IMR-90 (cell line): ENCODE measurements around the gene EPN2.

Experiments
- BHLHE40 ChIP-seq: fragments of 150-350 bp; IDR thresholded peaks from 2 replicates; pipeline ENCODE4 v1.6.1; 2016; ENCODE audit warnings: mild to moderate bottlenecking, low read depth, low read length
- CEBPB ChIP-seq: IDR thresholded peaks from 2 replicates; pipeline ENCODE4 v1.6.1; 2012; ENCODE audit warnings: low read depth, low read length, improper control_type of control experiment
- CTCF ChIP-seq: conservative IDR thresholded peaks from 2 replicates; pipeline ENCODE4 v1.5.1; 2012; ENCODE audit warnings: mild to moderate bottlenecking, low read depth, low read length, improper control_type of control experiment
- MAFK ChIP-seq: IDR thresholded peaks from 2 replicates; pipeline ENCODE4 v1.6.1; 2012; ENCODE audit warnings: low read depth, low read length, improper control_type of control experiment
- MAZ ChIP-seq: IDR thresholded peaks from 2 replicates; pipeline ENCODE4 v1.6.1; 2012; ENCODE audit warnings: low read depth, mild to moderate bottlenecking, low read length, improper control_type of control experiment, moderate library complexity, borderline replicate concordance
- MXI1 ChIP-seq: IDR thresholded peaks from 2 replicates; pipeline ENCODE4 v1.6.1; 2012; ENCODE audit warnings: low read depth, mild to moderate bottlenecking, low read length, moderate library complexity, borderline replicate concordance
- NFE2L2 ChIP-seq: fragments of 150-350 bp; IDR thresholded peaks from 2 replicates; pipeline ENCODE4 v1.6.1; 2016; ENCODE audit warnings: low read depth, mild to moderate bottlenecking, low read length
- POLR2A ChIP-seq: IDR thresholded peaks from 2 replicates; pipeline ENCODE4 v1.6.1; 2012; ENCODE audit warnings: mild to moderate bottlenecking, low read depth, low read length
- RAD21 ChIP-seq: IDR thresholded peaks from 2 replicates; pipeline ENCODE4 v1.6.1; 2012; ENCODE audit warnings: low read length, improper control_type of control experiment
- SMC3 ChIP-seq: fragments of 150-350 bp; IDR thresholded peaks from 2 replicates; pipeline ENCODE4 v1.6.1; 2016; ENCODE audit warnings: low read depth, mild to moderate bottlenecking, antibody characterized with exemption, low read length, moderate library complexity
- USF2 ChIP-seq: fragments of 150-350 bp; IDR thresholded peaks from 2 replicates; pipeline ENCODE4 v1.6.1; 2017; ENCODE audit warnings: mild to moderate bottlenecking, antibody characterized with exemption, low read length, low read depth

GRCh38 chr17:19378416-19379360 lies 141.5 kb downstream of the EPN2 start, which contains the start of gene MAPK7:
- TF ChIP-seq POLR2A (no peak), CTCF (no peak), RAD21 (no peak), MXI1 (no peak), USF2 (peak; percentile 37; the same call in 1 of the 2 replicates), MAFK (no peak), SMC3 (no peak), MAZ (no peak; the same call in 1 of the 2 replicates), NFE2L2 (no peak), CEBPB (no peak), BHLHE40 (no peak)
